Activated CD8-positive, alpha-beta memory T cell treated with anti-CD3 and anti-CD28 coated beads for 1 hour (primary cell): Measurements from ENCODE around the gene MFSD2B.
"Not testable (repeated sequence)": the region's sequence is repeated elsewhere in the genome, so short reads cannot be mapped to it uniquely, and the experiment has no call there.

Experiments used
- DNase-seq, 2 donors: peaks; one replicate each; pipeline ENCODE4 v3.0.0-alpha.2; 2020; ENCODE audit warnings: low read depth in 1 of 2; ENCODE audit errors: extremely low read depth in 1 of 2

The MFSD2B gene, protein sequence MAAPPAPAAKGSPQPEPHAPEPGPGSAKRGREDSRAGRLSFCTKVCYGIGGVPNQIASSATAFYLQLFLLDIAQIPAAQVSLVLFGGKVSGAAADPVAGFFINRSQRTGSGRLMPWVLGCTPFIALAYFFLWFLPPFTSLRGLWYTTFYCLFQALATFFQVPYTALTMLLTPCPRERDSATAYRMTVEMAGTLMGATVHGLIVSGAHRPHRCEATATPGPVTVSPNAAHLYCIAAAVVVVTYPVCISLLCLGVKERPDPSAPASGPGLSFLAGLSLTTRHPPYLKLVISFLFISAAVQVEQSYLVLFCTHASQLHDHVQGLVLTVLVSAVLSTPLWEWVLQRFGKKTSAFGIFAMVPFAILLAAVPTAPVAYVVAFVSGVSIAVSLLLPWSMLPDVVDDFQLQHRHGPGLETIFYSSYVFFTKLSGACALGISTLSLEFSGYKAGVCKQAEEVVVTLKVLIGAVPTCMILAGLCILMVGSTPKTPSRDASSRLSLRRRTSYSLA

DNA sequence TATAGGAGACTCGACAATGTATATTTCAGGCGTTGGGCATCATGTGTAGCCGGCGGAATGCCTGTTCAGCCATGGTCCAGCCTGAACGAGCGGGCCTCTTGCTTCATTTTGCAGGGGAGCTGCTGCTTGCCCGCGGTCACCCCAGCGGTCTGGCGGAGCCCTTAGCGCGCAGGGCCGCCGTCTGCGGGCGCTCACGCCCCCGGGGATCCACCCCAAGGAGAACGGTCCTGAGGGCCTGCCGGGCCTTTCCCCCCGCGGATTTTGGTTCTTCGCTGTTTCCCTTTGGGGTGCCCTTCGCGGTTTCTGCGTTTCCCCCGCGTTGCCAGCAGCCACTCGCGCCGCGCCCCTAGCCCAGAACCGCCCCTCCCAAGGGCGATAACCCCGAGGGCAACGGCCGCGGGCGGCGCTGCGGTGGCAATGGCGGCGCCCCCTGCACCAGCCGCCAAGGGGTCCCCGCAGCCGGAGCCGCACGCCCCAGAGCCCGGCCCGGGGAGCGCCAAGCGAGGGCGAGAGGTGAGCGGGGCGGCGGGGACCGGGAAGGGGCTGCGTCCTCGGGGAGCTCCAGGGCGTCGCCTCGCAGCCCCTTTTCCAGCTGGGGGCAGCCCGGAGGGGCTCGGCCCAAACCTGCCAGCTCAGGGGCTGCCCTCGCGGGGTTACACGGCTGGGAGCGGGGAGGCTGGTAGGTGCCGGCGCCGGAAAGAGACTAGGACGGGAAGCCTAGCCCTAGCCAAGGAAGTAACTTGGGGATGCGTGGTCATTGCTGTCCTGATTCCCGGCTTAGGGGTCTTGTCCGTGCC, at the start of gene MFSD2B:
MFSD2B (plus strand) TSS at position 406 of the 797 bp plus-strand sequence; CDS start at position 418, 12 bp downstream.
- DNase-seq, result no peak

DNA sequence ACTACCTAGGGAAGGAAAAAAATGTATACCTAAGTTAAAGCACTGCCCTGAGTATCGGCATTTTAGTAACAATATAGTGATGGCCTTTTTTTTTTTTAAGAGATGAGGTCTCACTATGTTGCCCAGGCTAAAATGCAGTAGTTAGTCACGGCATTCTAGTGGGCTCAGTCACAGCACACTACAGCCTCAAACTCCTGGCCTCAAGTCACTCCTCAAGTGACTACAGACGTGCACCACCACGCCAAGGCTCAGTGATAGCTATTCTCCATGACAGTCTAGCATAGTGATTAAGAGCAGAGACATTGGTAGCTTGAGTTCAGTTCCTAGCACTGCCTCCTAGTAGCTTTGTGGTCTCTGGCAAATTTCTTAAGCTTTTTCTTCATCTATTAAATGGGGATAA, 42.0 kb upstream of the MFSD2B start:
- no peak for DNase-seq

DNA sequence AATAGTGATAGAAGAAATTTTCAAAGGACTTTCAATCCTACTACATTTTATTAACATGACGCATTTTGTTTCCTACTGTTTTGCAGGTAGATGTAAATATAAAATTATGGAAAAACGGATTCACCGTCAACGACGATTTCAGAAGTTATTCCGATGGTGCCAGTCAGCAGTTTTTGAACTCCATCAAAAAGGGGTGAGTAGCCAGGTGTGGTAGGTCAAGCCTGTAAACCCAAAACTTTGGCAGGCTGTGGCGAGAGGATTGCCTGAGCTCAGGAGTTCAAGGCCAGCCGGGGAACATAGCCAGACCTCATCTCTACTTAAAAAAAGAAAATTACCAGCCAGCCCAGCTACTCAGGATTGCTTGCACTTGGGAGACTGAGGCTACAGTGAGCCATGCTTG, 33.0 kb upstream of the MFSD2B start:
- DNase-seq, result no peak

DNA sequence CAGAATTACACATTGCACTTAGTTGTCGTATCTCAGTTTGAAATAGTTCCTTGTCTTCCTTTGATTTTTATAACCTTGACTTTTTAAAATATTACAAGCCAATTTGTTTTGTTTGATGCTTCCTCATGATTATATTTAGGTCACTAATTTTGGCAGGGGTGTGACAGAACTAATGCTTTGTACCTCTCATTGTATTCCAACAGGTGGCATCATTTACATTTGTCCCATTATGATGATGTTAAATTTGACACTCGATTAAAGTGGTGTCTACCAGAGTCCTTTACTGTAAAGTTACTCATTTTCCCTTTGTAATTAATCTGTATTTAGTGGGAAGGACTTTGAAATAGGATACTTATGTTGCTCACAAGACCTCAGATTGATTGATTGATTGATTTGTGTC, 21.5 kb upstream of the MFSD2B start:
- no peak for DNase-seq

DNA sequence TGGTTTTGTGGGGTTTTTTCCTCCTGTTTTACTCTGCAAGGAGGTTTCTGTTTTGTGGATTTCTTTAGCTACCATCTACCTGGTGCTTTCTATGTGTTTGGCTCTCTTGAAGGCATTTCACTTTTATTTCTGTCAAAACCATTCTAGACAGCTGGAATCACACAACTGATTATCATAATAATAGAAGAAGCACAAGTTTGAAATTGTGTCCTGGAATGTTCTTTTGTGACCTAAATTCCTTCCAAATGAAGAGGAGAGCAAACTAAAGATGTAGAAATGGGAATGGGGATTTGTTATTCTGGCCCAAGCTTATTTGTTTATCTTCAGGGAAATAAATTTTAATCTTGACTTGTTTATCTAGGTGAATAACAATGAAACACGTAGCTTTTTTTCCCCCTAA, 17.0 kb upstream of the MFSD2B start:
- no peak for DNase-seq

DNA sequence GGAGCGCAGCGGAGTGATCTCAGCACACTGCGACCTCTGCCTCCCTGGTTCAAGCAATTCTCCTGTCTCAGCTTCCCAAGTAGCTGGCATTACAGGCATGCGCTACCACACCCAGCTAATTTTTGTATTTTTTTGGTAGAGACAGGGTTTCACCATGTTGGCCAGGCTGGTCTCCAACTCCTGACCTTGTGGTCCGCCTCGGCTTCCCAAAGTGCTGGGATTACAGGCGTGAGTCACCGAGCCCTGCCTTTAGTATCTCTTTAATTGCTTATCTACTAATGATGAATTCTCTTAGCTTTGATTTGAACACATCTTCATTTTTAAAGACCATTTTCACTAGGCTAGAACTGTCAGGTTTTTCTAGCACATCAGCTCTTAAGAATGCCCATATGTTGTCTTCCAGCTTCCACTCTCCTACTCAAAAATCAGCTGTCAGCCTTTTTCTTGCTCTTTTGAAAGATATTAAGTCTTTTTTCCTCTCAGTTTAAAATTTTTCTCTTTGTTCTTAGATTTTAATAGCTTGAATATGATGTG, 16.1 kb upstream of the MFSD2B start:
- DNase-seq, result no peak

DNA sequence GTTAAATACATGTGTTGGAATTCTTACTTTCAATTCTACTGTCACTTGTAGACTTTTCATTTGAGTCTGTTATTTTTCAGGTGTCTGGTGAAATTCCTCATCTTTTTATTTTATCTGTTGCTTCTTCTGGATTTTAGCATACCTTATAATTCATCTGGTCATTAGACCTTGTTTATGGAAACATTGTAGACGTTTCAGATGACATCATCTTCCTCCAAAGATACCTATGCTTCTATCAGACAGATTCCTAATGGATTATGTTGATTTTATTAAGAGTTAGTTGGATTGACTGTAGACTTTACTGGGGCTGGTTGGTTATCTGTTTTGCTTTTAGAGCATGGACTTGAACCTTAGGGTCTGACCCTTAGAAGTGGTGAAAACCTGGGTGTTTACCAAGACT, 15.3 kb upstream of the MFSD2B start:
- no peak for DNase-seq

DNA sequence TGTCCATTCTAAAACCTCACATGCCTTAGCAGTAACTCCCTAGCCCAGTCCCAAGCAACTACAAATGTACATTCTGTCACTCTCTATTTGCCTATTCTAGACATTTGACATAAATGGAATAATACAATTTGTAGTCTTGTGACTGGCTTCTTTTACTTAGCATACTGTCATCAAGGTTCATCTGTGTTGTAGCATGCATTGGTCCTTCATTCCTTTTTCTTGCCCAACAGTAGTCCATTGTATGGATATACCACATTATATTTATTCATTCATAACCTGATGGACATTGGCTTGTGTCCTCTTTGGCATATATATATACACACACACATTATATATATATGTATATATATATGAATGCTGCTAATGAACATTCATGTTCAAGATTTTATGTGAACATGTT, 2.2 kb upstream of the MFSD2B start:
- DNase-seq, result no peak

DNA sequence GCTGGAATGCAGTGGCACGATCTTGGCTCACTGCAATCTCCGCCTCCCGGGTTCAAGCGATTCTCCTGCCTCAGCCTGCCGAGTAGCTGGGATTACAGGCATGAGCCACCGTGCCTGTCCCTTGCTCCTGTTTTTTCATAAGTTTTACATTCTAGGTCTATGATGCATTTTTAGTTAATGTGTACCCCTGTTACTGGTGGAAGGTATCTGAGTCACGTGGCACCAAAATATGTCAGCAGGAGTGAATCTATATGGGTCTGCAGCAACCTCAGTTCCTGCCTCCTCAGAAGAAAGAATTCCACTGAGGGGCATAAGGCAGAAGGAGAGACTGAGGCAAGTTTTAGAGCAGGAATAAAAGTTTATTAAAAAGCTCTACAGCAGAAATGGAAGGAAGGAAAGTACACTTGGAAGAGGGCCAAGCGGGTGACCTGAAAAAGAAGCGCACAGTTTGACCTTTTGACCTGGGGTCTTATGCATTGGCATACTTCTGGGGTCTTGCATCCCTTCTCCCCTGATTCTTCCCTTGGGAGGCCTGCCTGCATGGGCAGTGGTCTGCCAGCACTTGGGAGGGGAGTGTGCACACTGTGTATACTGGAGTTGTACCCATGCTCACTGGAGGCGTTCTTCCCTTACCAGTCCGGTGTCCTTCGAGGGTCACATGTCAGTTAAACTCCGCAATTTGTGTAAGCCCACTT, 1.1 kb upstream of the MFSD2B start:
- no peak for DNase-seq

DNA sequence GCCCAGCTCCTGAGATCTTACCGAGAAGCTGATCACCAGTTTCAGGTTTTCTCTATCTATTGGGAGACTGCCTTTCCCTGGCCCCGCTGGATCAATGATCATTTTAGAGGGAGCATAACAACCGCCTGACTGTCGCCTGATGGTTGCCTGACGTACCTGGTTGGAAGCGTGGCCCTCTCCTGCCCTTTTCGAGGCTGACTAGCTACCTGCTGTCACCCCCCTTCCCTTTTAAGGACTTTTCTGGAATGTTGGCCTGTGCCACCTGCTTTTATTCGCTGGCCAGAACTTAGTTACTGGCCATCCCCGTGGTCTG, 562 bp upstream of the MFSD2B start:
- no peak for DNase-seq

DNA sequence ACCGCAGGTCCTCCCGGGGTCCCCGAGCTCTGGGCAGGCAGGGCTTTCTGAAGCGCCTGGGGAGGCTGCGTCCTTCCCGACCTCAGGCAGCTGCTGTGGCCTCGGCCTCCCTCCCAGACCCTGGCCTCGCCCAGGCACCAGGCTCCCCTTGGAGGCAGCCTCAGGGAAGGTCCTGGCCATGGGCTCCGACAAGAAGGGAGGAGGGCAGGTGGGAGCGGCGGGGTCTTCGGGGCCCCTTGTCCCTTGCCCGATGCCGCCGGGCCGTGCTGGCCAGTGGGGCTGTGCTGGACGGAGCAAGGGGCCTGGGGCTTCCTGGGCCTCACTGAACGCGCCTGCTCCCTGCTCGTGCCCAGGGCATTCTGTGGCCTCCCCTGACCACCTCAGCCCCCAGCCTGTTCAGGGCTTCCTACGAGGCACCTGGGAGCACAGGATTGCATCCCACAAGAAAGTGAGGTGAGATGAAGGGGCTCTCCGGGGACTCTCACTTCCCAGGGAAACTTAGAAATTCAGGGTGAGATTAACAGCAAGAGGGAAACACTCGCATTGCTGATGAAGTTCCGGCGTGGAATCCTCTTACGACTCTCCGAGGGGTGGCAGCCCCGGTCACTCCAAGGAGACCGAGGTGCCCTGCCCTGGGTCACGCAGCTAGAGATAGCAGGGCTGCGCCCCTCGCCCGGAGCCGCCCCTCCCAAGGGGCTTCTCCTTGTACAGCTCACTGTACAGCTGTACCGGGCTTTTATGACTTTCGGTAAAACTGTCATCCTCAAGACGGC, 778 bp downstream of the MFSD2B start:
- DNase-seq, result no peak

DNA sequence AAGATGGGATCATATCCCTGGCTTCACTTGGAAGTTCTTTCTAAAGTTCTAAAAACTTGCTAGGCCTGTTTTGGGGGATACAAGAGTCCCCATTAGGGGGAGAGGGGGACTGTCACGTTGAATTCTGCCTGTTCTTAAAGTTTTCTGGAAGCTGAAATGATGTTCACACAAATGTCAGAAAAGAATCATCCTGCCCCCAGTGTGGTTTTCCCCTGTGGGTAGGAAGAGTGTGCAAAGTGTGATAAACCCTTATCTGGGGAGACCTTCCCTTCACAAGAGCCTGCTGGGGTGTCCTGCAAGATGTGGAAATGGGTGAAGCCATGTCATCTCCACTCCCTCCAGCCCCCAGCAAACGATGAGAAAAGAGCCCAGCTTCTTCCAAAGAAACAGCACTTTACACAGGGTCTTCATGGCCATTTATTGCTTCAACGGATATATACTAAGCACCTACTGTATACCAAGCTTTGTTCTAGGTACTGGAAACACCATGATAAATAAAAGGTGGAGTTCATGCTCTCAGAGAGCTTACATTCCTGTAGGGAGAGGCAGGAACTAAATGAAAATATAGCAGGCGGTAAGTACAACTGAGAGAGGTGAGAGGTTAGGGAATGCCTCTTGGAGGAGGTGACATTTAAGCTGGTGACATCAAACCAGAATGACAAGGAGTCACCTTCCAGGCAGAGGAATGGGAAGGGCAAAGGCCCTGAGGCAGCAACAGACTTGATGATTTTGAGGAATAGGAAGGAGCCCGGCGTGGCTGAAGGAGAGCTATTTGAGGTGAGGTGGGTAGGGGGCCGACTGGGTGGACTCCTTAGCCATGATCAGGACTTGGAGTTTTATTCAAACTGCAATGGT, 1.6 kb downstream of the MFSD2B start:
- no peak for DNase-seq

DNA sequence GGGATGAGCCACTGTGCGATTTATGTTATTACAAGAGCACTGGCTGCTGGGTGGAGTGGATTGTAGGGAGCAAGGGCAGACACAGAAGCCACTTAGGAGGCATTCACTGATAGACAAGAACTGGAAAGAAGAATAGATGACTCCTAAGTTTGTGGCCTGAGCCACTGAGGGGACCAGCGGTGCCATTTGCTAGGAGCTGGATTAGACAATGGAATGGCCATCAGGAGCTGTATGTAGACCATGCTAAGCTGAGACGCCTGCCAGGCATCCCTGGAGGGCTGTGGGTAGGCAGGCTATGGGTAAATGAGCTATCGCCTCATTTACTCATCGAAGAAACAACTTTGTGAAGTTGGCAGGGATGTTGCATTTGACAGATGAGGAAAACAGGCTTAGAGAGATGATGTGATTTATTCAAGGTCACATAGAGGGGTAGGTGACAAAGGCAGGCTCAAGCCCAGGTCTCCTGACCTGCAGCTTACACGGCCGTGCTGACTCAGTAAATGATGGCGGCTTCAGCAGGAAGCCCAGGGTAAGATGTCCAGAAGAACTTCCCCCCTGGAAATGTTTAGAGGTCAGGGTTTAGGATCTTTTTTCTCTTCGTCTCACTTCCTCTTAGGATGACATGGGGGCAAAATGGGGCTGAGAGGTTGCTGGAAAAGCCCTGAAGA, 2.8 kb downstream of the MFSD2B start:
- DNase-seq, result no peak

DNA sequence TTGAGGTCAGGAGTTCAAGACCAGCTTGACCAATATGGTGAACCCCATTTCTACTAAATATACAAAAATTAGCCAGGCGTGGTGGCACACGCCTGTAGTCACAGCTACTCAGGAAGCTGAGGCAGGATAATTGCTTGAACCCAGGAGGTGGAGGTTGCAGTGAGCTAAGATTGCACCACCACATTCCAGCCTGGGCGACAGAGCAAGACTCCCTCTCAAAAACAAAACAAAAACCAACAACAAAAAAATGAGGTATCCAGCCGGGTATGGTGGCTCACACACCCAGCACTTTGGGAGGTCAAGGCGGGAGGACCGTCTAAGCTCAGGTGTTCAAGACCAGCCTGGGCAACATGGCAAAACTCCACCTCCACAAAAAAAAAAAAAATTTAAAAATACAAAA, 5.0 kb downstream of the MFSD2B start:
- not testable (repeated sequence) for DNase-seq

DNA sequence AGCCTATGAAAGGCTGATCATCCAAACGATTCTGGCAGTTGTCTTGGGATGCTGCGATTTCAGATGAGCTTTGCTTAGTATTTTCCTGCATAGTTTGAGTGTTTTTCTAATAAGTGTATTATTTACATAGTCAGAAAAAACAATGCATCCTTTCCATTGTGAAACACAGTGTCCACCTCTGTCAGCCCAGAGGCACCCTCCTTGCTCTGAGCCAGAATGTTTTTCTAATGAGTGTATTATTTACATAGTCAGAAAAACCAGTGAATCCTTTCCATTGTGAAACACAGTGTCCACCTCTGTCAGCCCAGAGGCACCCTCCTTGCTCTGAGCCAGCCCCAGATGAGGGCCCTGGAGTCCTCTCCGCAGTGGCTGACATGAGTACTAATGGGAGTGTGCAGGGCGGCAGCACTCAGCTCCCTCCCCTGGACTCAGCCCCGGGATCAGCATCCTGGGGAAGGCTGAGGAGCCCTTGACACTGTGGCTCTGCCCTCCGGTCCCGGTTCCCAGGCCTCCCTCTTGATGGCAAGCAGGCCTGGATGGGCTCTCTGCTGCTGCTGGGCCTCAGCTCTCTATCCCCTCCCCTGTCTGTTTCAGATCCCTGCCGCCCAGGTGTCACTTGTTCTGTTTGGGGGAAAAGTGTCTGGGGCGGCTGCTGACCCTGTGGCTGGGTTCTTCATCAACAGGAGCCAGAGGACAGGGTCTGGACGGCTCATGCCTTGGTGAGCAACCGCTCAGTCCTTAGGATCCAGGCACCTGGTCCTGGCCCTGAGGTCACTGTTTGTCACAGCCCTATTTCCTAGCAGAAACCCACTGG, 5.9 kb downstream of the MFSD2B start:
- DNase-seq, result no peak

DNA sequence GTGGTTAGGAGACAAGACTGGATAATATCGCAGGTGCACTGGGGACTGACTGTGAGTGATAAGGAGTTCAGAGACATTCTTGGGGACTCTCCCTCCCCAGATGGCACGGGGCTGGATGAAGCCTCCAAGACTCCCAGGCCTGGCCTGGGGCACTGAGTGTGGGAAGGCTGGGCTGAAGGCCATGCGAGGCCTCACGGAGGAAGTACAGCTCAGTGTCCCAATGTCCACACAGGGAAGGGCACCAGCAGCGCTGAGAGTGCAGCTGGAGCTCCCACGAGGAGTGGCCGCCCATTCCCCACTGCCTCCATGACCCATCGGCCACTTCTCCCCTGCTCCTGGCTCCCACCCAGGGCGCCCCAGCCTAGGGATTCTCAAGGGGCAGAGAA, 6.5 kb downstream of the MFSD2B start:
- DNase-seq, result no peak

DNA sequence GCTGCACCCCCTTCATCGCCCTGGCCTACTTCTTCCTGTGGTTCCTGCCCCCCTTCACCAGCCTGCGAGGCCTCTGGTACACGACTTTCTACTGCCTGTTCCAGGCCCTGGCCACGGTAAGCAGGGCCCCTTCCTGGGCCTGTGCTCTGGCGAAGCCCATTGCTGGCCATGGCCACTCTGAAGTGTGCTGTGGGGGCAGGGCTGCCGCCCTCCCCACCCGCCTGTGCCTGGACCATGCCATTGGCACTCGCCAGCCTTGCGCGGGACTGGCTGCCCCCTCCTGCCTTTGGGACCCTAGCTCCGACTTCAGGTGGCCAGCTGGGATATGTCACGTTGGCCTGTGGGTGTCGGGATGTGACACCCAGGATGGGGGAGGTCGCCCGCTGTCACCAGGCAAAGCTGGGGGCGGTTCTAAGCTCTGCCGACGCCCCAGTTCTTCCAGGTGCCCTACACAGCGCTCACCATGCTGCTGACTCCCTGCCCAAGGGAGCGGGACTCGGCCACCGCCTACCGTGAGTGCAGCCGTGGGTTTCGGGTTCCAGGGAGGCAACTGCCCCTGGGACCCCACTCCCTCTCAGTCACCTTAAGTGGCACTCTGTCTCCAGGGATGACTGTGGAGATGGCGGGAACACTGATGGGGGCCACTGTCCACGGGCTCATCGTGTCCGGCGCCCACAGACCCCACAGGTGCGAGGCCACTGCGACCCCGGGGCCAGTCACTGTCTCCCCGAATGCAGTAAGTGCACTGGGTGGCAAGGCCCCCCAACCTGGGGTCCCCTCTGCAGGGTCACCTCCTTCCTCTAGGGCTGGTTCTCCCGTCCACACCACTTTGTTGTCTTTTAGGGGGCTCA, 7.2 kb downstream of the MFSD2B start:
- DNase-seq, result no peak
